ENCODE measurements around the gene MEIOB. TPM values are rescaled to one million over a fixed set of nuclear protein-coding genes. Genes with fewer than 3 reads are reported as not detected.

MEIOB gene
- total RNA-seq, 2 donors from 2014 or later, result 0.53 to 0.94 TPM

DNA sequence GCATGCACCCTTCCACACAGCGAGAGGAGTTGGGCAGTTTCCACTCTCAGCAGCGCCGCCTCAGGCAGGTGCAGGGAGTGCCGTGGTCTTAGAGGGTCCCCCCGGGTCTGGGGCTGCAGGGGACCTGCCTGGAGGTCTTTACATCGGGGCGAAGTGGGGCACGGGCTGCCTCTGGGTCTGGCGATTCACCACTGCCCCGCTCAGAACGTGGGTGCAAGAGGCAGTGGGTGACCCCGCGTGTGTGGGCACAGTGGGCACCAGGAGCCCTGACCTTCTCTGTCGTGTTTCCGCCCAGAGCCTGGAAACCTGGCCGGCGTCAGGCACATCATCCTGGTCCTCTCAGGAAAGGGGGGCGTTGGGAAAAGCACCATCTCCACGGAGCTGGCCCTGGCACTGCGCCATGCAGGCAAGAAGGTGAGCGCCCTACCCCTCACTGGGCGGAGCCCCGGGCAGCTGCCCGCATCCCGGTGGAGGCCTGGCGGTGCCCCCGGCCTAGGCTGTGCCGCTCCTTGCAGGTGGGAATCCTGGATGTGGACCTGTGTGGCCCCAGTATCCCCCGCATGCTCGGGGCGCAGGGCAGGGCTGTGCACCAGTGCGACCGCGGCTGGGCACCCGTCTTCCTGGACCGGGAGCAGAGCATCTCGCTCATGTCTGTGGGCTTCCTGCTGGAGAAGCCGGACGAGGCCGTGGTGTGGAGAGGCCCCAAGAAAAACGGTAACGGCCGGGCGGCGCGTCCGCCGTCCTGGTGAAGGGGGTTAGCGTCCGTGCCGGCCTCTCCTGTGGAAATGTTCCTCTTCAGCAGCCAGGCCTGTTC, 85.5 kb downstream of the MEIOB start:
- H3K4me3 Mint-ChIP-seq, result no peak overlapping the region
- DNase-seq, result peak in 1 of 2 donors; percentile 1
- no peak for ATAC-seq (replicated peaks in 1 of 2)
- no peak overlapping the region for H3K27ac Mint-ChIP-seq
- H3K27me3 Mint-ChIP-seq (ENCODE audit: low read depth), result no peaks in the 10 kb centered on the region
- no peaks in the 10 kb centered on the region for H3K9me3 Mint-ChIP-seq
- H3K36me3 Mint-ChIP-seq (ENCODE audit: insufficient read depth in 2 of 2), result peaks cover 2 to 3% of the 10 kb centered on the region in 2 donors
- peaks cover 12% of the 10 kb centered on the region for H3K4me1 Mint-ChIP-seq (ENCODE audit: low read depth)

DNA sequence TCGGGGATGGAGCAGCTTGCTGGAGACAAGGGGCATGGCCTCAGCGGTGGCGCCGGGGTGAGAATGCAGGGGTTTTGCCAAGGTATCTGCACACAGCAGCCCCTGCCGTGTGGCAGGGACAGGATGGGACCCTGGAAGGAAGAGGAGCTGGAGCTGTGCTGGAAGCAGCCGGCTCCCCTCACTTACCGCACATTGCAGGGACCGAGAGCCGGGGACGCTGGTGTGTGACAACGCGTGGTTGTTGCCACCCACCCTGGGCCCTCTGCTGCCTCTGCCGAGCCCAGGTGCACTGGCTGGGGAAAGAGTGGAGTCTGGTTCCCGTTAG, 86.2 kb downstream of the MEIOB start:
- Mint-ChIP-seq H3K36me3 (ENCODE audit: insufficient read depth in 2 of 2) (peaks cover 2 to 3% of the 10 kb centered on the region in 2 donors), H3K9me3 (no peaks in the 10 kb centered on the region), H3K4me3 (no peak overlapping the region), H3K27me3 (ENCODE audit: low read depth) (no peaks in the 10 kb centered on the region), H3K4me1 (ENCODE audit: low read depth) (peaks cover 19% of the 10 kb centered on the region), H3K27ac (no peak overlapping the region)
- ATAC-seq (replicated peaks in 1 of 2) (no peak), DNase-seq (no peak)

DNA sequence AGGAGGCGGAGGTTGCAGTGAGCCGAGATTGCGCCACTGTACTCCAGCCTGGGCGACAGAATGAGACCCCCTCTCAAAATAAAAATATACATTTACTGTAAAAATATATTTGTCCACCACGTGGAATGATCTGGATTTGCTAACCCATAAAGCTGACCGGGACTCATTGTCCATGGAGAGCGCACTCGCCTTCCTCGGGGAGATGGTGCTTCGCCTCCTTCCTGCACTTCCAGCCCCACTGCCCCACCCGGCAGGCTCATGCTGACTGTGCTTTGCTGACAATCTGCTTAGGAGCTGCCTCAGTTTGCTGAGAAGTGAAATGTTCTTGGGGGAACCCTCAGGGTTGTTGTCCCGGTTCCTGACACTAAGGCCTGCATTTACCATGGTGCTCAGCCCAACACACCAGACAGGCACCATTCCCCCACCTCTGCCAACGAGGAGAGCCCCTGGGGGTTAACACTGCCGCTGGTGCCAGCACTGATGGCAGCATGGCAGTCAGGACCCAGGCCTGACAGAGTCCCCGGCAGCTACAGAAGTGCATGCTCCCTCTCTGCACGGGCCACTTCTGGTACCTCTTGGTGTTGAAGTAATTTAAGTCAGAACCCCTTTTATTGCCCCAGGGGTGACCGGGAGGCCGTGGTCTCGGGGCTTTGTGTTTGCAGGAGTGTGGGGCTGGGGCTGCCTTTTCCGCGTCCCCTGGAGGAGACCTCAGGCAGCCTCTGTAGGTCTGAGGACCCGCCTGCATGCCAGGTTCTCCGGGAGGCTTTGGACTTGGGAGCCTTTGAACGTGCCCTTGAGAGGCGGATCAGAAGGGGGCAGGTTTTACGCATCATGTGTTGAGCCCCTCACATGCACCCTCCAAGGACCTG, 86.8 kb downstream of the MEIOB start:
- peak overlapping the region in 1 of 2 donors; percentile 47 for H3K4me3 Mint-ChIP-seq
- H3K27me3 Mint-ChIP-seq (ENCODE audit: low read depth), result no peaks in the 10 kb centered on the region
- DNase-seq, result no peak
- H3K4me1 Mint-ChIP-seq (ENCODE audit: low read depth), result peaks cover 25% of the 10 kb centered on the region
- H3K36me3 Mint-ChIP-seq (ENCODE audit: insufficient read depth in 2 of 2), result peaks cover 2 to 3% of the 10 kb centered on the region in 2 donors
- no peak overlapping the region for H3K27ac Mint-ChIP-seq
- H3K9me3 Mint-ChIP-seq, result no peaks in the 10 kb centered on the region
- ATAC-seq (replicated peaks in 1 of 2), result no peak

Other genes with a start within 250 kb of the MEIOB start
- gene JPT2, start 193.9 kb downstream of the MEIOB start, total RNA-seq, result 10 to 100 TPM; 54.1 to 62.7 TPM
- gene MAPK8IP3, start 166.0 kb downstream of the MEIOB start, total RNA-seq, result 100 to 1,000 TPM in 1 of 2 donors, 10 to 100 TPM in 1; 92.7 to 118 TPM
- gene NME3, start 100.6 kb downstream of the MEIOB start, total RNA-seq, result 10 to 100 TPM; 55.0 to 56.1 TPM
- gene EME2, start 99.4 kb downstream of the MEIOB start, total RNA-seq, result 10 to 100 TPM; 14.4 to 18.6 TPM
- 100 to 1,000 TPM in 1 of 2 donors, 10 to 100 TPM in 1; 86.0 to 123 TPM for gene MRPS34, start 99.0 kb downstream of the MEIOB start, total RNA-seq
- 10 to 100 TPM; 37.1 to 40.1 TPM for gene SPSB3, start 89.6 kb downstream of the MEIOB start, total RNA-seq
- gene NUBP2, start 89.2 kb downstream of the MEIOB start, total RNA-seq, result 10 to 100 TPM; 47.8 to 50.1 TPM
- gene IGFALS, start 78.5 kb downstream of the MEIOB start, total RNA-seq, result under 1 TPM; 0.14 to 0.37 TPM
- gene HAGH, start 45.3 kb downstream of the MEIOB start, total RNA-seq, result 10 to 100 TPM; 45.0 to 53.5 TPM
- gene FAHD1, start 45.0 kb downstream of the MEIOB start, total RNA-seq, result 10 to 100 TPM; 11.1 to 13.5 TPM
- not detected for gene HS3ST6, start 46.3 kb upstream of the MEIOB start, total RNA-seq
- 10 to 100 TPM; 17.9 to 18.8 TPM for gene MSRB1, start 71.0 kb upstream of the MEIOB start, total RNA-seq
- gene RPL3L, start 82.5 kb upstream of the MEIOB start, total RNA-seq, result under 1 TPM; 0.38 to 0.51 TPM
- 10 to 100 TPM; 69.3 to 98.3 TPM for gene NDUFB10, start 87.4 kb upstream of the MEIOB start, total RNA-seq
- 1,000 to 10,000 TPM; 5,556 to 5,984 TPM for gene RPS2, start 92.7 kb upstream of the MEIOB start, total RNA-seq
- gene RNF151, start 94.7 kb upstream of the MEIOB start, total RNA-seq, result under 1 TPM in 1 of 2 donors, not detected in 1; 0.81 TPM
- 10 to 100 TPM; 22.6 to 24.4 TPM for gene TBL3, start 99.9 kb upstream of the MEIOB start, total RNA-seq
- 1 to 10 TPM in 1 of 2 donors, not detected in 1; 1.8 TPM for gene NOXO1, start 109.3 kb upstream of the MEIOB start, total RNA-seq
- gene GFER, start 112.0 kb upstream of the MEIOB start, total RNA-seq, result 10 to 100 TPM; 41.4 to 49.3 TPM
- gene SYNGR3, start 117.8 kb upstream of the MEIOB start, total RNA-seq, result 10 to 100 TPM; 38.6 to 50.9 TPM
- 100 to 1,000 TPM in 1 of 2 donors, 10 to 100 TPM in 1; 87.1 to 110 TPM for gene ZNF598, start 137.7 kb upstream of the MEIOB start, total RNA-seq
- 1 to 10 TPM; 1.5 to 1.9 TPM for gene NPW, start 147.6 kb upstream of the MEIOB start, total RNA-seq
- gene NHERF2, start 154.7 kb upstream of the MEIOB start, total RNA-seq, result 1 to 10 TPM; 2.2 to 3.0 TPM
- gene NTHL1, start 175.7 kb upstream of the MEIOB start, total RNA-seq, result 10 to 100 TPM; 13.2 to 21.0 TPM
- gene TSC2, start 175.8 kb upstream of the MEIOB start, total RNA-seq, result 10 to 100 TPM; 96.6 to 98.4 TPM